Endometrium (tissue), 2 donors: ENCODE measurements around the gene GTPBP3.

Experiments
- FAIRE-seq: peaks from 2 replicates; lab custom pipeline; 2012; peaks lifted over from hg19 to GRCh38; lab: Jason Lieb, UNC
- donor health status: control.
- donor health status: control.

The GTPBP3 gene

DNA sequence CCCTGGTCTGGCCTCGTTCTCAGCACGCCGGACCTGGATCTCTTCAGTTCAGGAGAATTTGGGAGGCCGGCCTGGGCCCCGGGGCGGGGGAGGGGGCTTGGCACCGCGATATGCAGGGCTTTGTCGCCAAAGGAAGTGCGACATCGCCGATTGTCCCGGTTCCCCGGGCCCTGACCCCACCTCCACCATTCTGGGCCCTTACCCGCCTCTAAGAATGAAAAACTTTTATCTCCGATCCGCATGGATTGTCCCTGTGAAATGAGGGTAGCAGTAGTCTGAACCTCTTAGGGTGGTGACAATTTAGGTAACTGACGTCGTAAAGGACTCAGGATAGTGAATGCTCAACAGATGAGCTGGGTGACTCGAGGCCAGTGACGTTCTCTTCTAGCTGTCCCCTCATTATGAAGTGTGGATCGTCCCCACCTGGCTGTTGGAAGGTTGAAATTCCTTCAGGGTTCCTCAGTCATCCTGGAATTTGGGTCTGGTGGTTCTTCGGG, 27.3 kb upstream of the GTPBP3 start:
- no peak for FAIRE-seq

GRCh38 chr19:17311455-17312188, 25.7 kb upstream of the GTPBP3 start:
- no peak for FAIRE-seq

GRCh38 chr19:17312189-17313113, 24.9 kb upstream of the GTPBP3 start:
- no peak for FAIRE-seq

GRCh38 chr19:17314007-17314593, 23.3 kb upstream of the GTPBP3 start:
- FAIRE-seq: no peak

DNA sequence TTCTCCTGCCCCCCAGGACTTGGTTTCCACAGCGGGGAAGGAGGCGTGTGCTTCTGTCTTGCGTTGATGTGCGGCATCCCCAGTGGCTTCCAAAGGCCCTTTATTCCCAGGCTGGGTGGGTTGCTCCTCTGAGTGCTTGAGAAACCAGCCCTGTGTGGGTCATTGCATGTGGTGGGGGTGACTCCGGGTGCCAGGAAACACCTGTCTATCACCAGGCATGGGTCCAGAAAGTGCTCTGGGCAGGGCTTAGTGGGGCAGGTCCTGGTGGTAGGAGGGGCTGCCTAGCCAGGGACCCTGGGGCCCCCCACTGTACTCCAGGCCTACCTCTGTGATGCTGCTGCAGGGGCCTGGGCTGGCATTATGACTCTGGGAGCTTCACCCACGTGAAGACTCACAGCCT, 18.4 kb upstream of the GTPBP3 start:
- FAIRE-seq: no peak

DNA sequence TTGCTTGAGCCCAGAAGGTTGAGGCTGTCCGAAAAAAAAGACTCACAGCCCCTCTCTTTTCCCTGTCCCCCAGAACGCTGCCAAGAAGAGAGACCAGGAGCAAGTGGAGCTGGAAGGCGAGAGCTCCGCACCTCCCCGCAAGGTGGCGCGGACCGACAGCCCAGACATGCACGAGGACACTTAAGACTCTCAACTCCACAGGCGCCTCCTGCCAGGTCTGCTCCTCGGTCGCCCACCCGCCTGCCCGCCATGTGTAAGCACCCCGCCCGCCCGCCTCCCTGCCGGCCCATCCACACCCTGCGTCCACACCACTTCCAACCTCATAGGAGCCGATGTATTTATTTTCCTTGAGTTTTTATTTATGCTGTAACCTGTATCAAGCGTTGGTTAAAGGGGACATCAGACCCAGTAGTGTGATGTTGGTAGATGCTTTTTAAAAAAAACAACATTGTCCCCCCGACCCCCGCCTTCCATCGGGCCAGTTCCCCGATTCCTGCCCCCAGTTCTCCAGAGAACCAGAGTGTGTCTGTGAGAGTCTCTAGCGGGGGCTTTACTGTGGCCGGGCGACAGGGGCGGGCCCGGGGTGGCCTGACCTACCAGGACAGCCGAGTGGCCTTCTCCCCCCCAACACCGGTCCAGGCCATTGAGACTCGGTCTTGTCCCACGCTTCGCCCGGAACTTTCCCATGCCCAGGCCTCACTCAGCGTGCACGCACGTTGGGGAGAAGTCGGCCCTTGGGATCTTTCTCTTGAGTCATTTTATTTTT, 17.7 kb upstream of the GTPBP3 start:
- no peak for FAIRE-seq

DNA sequence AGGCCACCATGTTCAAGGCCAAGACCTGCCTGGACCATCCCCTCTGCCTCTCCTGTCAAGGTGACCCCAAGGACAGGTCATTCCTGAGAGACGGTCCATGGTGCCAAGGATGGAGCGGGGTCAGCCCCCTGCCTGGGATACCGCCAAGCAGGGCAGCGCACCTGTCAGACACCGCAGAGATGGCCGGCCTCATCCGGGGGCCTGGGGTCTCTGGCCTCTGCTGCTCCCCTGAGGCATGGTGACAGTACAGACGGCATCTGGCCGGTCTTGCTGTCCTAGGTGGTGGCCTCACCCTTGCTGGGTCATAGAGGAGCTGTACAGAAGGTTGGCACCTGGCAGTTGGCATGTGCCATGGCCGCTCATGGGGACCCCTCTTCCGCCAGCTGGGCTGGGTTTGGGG, 16.9 kb upstream of the GTPBP3 start:
- no peak for FAIRE-seq

GRCh38 chr19:17321655-17322489, 15.5 kb upstream of the GTPBP3 start:
- FAIRE-seq: no peak

DNA sequence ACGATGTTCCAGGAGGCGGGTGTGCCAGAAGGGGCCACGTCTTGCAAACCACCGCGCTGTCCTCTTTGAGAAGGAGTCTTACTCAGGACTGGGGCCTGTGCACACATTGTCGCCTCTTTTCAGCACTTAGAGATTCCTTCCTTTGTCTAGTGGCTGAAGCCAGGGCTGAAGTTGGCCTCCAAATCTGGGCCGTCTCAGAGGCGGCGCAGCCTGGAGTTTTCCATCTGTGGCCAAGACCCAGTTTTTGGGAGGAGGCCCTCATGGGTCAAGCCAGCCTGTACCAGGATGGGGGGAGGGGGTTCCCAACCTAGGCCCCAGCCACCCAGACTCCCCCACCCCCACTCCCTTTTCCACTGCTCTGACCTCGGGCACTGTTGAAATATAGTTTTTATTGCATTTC, 14.5 kb upstream of the GTPBP3 start:
- no peak for FAIRE-seq

GRCh38 chr19:17323300-17323963, 13.9 kb upstream of the GTPBP3 start:
- FAIRE-seq: no peak

DNA sequence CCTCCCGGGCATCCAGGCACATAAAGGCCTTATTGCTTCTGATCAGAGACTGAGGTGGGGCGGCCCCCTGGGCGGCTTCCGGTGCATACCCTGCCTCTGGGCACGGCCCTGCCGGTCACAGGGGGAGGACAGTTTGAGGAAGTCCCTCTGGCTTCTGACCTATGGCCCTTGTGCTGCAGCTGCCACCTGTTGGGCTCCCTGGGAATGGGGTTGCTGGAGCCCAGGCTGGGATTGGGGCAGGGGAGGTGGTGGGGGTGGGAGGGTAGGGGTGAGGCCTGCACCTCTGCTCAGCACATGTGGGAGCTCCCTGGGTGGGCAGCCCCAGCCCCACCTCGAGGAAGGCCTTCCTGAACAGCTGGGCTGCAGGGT, 13.4 kb upstream of the GTPBP3 start:
- no peak for FAIRE-seq

- no peak for FAIRE-seq
These were observed 12.8 kb upstream of the GTPBP3 start for GRCh38 chr19:17324357-17325114.

DNA sequence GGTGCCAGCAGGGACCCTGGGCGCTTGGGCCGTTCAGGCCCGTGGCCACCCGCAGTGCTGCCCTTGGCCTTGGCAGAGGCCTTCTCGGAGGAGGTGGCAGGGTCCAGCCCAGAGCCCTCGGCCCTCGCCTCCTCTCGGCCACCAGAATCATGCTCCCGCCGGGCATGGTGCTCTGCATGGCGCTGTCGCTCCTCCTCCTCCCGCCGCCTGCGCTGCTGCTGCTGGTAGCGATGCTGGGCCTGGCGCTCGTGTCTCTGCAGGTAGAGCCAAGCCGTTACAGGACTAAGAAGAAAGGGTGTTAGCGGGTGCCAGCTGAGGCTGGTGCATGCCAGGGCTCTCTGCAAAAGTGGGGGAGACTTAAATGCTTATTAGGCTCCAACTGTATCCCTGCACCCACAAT, 12.2 kb upstream of the GTPBP3 start:
- no peak for FAIRE-seq

DNA sequence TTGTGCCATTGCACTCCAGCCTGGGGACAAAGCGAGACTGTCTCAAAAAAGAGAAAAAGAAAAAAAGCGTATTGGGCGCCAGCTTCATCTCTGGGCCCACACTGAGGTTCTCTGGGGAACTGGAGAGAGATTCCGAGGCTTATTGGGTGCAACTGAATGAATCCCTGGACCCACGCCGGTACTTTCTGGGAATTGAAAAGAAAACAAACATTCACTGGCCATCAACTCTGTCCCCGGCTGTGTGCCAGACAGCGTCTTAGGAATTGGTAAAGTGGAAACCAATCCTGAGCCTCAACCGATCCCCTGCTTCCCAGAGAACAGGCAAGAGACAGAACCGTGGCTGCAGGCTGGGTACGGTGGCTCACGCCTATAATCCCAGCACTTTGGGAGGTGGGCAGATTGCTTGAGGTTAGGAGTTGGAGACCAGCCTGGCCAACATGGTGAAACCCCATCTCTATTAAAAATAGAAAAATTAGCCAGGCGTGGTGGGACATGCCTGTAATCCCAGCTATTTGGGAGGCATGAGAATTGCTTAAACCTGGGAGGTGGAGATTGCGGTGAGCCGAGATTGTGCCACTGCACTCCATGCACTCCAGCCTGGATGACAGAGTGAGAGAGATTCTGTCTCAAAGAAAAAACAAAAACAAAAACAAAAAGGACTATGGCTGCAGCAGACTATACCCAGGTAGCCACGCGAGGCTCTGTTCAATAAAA, 11.3 kb upstream of the GTPBP3 start:
- FAIRE-seq: no peak

DNA sequence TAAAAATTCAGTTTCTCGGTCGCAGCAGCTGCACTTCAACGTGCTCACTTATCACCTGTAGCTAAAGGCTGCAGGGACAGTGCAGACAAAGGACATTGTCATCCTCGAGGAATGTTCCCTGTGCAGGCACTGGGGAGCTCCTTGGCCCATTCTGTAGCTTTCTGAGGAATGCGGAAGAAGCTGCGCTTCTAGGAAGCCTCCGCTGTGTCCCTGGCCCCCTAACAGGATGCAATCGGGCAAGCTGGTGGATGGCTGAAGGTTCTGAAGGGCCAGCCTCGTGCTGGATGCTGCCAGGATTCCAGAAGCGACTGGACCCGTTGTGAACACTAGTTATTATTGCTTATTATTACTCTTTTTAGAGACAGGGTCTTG, 10.8 kb upstream of the GTPBP3 start:
- FAIRE-seq: no peak

- FAIRE-seq: no peak
These were observed 10.2 kb upstream of the GTPBP3 start for GRCh38 chr19:17327068-17327653.

DNA sequence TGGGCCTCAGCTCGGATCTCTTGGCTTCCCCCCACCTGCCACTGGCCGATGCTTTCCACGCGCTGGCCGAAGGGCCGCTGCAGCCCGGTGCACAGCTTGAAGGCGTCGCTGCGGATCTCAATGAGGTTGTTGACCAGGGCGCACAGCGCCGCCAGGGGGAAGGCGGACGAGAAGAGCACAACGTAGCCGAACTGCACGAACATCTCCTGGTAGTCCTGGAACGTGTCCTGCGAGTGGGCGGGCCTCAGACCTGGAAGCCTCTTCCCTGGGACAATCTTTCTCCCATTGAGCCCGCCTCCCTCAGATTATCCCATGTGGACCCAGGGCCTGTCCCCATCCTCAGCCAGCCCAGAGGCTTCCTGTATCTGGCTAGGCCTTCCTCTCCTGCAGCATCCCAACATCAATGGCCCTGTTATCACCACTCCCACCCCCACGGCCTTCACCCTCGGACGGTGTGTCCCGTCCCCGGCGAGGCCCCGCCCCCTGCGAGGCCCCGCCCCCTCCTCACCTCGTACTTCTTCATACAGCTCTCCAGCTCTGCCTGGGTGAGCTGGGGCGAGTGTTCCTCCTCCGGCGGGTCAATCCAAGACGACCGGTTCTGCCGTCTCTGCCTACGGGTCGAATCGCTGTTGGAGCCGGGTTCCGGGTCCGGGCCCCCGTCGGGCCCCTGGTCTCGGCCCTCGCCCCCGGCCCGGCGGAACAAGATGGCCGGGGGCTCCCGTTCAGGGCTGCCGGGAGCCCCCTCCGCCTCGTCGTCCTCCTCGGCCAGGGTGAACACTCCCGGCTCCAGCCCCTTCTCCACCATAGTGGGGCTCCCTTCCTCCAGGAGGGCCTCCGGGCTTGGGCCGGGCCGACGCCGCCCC, 9.5 kb upstream of the GTPBP3 start:
- FAIRE-seq: no peak
